HepG2 (cell line): ENCODE results near the gene DDHD1. TPM values are rescaled to one million over a fixed set of nuclear protein-coding genes. Genes with fewer than 3 reads are reported as not detected.
A peak's percentile ranks its signal among the peaks of the same experiment; 100 is the strongest.

Source experiments
- AGO1 ChIP-seq: fragments of 200-400 bp; formaldehyde crosslinking; IDR thresholded peaks from 2 replicates; pipeline ENCODE4 v1.6.1; 2017; ENCODE audit warnings: mild to moderate bottlenecking, low read depth, low read length, moderate library complexity; ENCODE audit not compliant: poor library complexity, severe bottlenecking
- DPF2 ChIP-seq: sonication (generic); formaldehyde crosslinking; IDR thresholded peaks from 2 replicates; pipeline ENCODE4 v1.4.0; 2020; ENCODE audit warnings: mild to moderate bottlenecking, low read depth, missing genetic modification reagents, borderline replicate concordance
- GABPB1 ChIP-seq: IDR thresholded peaks from 2 replicates; pipeline ENCODE4 v1.6.1; 2016; ENCODE audit warnings: mild to moderate bottlenecking, missing genetic modification reagents, moderate library complexity, missing compliant biosample characterization
- HMGXB4 ChIP-seq, 2 experiments: sonication (generic) in 1 of 2; formaldehyde crosslinking in 1 of 2; IDR thresholded peaks; 2 replicates each; pipeline versions ENCODE4 v1.4.0 to v1.6.1; 2018 to 2020; ENCODE audit warnings: missing genetic modification reagents in 2 of 2, borderline replicate concordance in 1 of 2, low read depth in 1 of 2, mild to moderate bottlenecking in 1 of 2, missing biosample characterization in 1 of 2
- HNF4A ChIP-seq: sonication (generic); formaldehyde crosslinking; IDR thresholded peaks from 2 replicates; pipeline ENCODE4 v1.4.0; 2020; ENCODE audit warnings: missing genetic modification reagents
- IRF1 ChIP-seq: sonication (generic); formaldehyde crosslinking; IDR thresholded peaks from 2 replicates; pipeline ENCODE4 v1.4.0; 2020; ENCODE audit warnings: low read depth, mild to moderate bottlenecking, missing genetic modification reagents
- KDM5A ChIP-seq: fragments of 200-600 bp; sonication (generic); IDR thresholded peaks from 2 replicates; pipeline ENCODE4 v1.7.0; 2018; ENCODE audit warnings: antibody characterized with exemption, mild to moderate bottlenecking, low read length, borderline replicate concordance
- NR2C2 ChIP-seq: sonication (generic); formaldehyde crosslinking; IDR thresholded peaks from 2 replicates; pipeline ENCODE4 v1.4.0; 2020; ENCODE audit warnings: missing genetic modification reagents, mild to moderate bottlenecking, moderate library complexity, borderline replicate concordance
- ONECUT2 ChIP-seq: sonication (generic); formaldehyde crosslinking; IDR thresholded peaks from 2 replicates; pipeline ENCODE4 v1.4.0; 2020; ENCODE audit warnings: missing genetic modification reagents
- RFX3 ChIP-seq: IDR thresholded peaks from 2 replicates; pipeline ENCODE4 v1.6.1; 2016; ENCODE audit warnings: missing biosample characterization, missing genetic modification reagents
- SALL1 ChIP-seq: sonication (generic); formaldehyde crosslinking; IDR thresholded peaks from 2 replicates; pipeline ENCODE4 v1.8.0; 2022; ENCODE audit warnings: mild to moderate bottlenecking, missing genetic modification reagents
- ZBTB43 ChIP-seq: sonication (generic); formaldehyde crosslinking; conservative IDR thresholded peaks from 2 replicates; pipeline ENCODE4 v1.4.0; 2020; ENCODE audit warnings: missing genetic modification reagents
- ZFP41 ChIP-seq: sonication (generic); formaldehyde crosslinking; IDR thresholded peaks from 2 replicates; pipeline ENCODE4 v1.4.0; 2020; ENCODE audit warnings: mild to moderate bottlenecking, missing genetic modification reagents, borderline replicate concordance
- ZNF256 ChIP-seq: sonication (generic); formaldehyde crosslinking; conservative IDR thresholded peaks from 2 replicates; pipeline ENCODE4 v1.4.0; 2020; ENCODE audit warnings: missing genetic modification reagents
- ZNF263 ChIP-seq: sonication (generic); formaldehyde crosslinking; IDR thresholded peaks from 2 replicates; pipeline ENCODE4 v1.4.0; 2020; ENCODE audit warnings: missing genetic modification reagents
- ZNF275 ChIP-seq: sonication (generic); formaldehyde crosslinking; IDR thresholded peaks from 2 replicates; pipeline ENCODE4 v1.8.0; 2022; ENCODE audit warnings: missing genetic modification reagents, mild to moderate bottlenecking, inconsistent platforms, borderline replicate concordance
- ZNF572 ChIP-seq: sonication (generic); formaldehyde crosslinking; IDR thresholded peaks from 2 replicates; pipeline ENCODE4 v1.5.1; 2020; ENCODE audit warnings: mild to moderate bottlenecking, missing genetic modification reagents
- ZNF784 ChIP-seq: sonication (generic); formaldehyde crosslinking; IDR thresholded peaks from 2 replicates; pipeline ENCODE4 v1.5.1; 2020; ENCODE audit warnings: missing genetic modification reagents, mild to moderate bottlenecking, borderline replicate concordance
- ZNF790 ChIP-seq: sonication (generic); formaldehyde crosslinking; IDR thresholded peaks from 2 replicates; pipeline ENCODE4 v1.8.0; 2022; ENCODE audit warnings: missing genetic modification reagents, mild to moderate bottlenecking, borderline replicate concordance
- ZNF800 ChIP-seq: sonication (generic); formaldehyde crosslinking; IDR thresholded peaks from 2 replicates; pipeline ENCODE4 v1.4.0; 2020; ENCODE audit warnings: missing genetic modification reagents
- polyA plus RNA-seq, 8 experiments: library from polyadenylated mRNA; depleted of rRNA in 3 of 8; stranded (reverse) in 7 of 8; unstranded in 1 of 8; fragments of >200 nt; fragmentation: Illumina TruSeq in 4 of 8; extraction: Trizol in 4 of 8; gene quantifications; 2 replicates each; pipeline versions ENCODE4 v1.2.1 to v1.2.3, GENCODE V29; 2011 to 2016; ENCODE audit warnings: low read depth in 4 of 8, missing spikeins in 1 of 8, mixed read lengths in 1 of 8; ENCODE audit not compliant: insufficient read depth in 1 of 8
- total RNA-seq, 5 experiments: library from RNA; depleted of rRNA; stranded (reverse); fragments of >200 nt; fragmentation: Illumina TruSeq; extraction: Trizol; gene quantifications; 2 replicates each; pipeline ENCODE4 v1.2.3, GENCODE V29; 2016; ENCODE audit warnings: low read depth in 1 of 5

DDHD1 gene
- total and polyA plus RNA-seq, 2 of the 13 experiments (the other 11 are each of a cell fraction or from before 2014, with no cell fraction given) = 4.6 to 8.3 TPM

GRCh38 chr14:53151523-53152183 is 1.5 kb downstream of the DDHD1 start (continued):
- TF ChIP-seq ZNF790 (0 out of 2 replicates have a peak, but pooled peaks have one; percentile 9), ZNF572 (CRISPR knock-in tag) (no peak), ZNF800 (CRISPR knock-in tag) (peak; percentile 48; the same call in 1 of the 2 replicates), RFX3 (CRISPR knock-in tag) (no peak), IRF1 (CRISPR knock-in tag) (no peak), ZNF263 (no peak), ZNF275 (0 out of 2 replicates have a peak, but pooled peaks have one; percentile 11), HNF4A (CRISPR knock-in tag) (no peak), ZNF784 (CRISPR knock-in tag) (no peak), AGO1 (no peak), ONECUT2 (CRISPR knock-in tag) (no peak), KDM5A (no peak), ZBTB43 (CRISPR knock-in tag) (no peak), SALL1 (CRISPR knock-in tag) (no peak), GABPB1 (CRISPR knock-in tag) (no peak), ZNF256 (CRISPR knock-in tag) (0 out of 2 replicates have a peak, but pooled peaks have one; percentile 43), DPF2 (CRISPR knock-in tag) (no peak), HMGXB4 (CRISPR knock-in tag; IDR thresholded peaks at IDR 0.05; ENCODE audit: borderline replicate concordance in 1 of 2, low read depth in 1 of 2) (peak in 1 of 2 experiments; percentile 42; a peak in 1 of 4 replicates), ZFP41 (CRISPR knock-in tag) (no peak), NR2C2 (CRISPR knock-in tag) (peak; percentile 33; the same call in 1 of the 2 replicates)
